Measurements from ENCODE around the gene OR2H2. TPM values are rescaled to one million over a fixed set of nuclear protein-coding genes. Genes with fewer than 3 reads are reported as not detected.

The OR2H2 gene
- polyA plus RNA-seq, 4 donors: 0.16 to 0.25 (median 0.21) TPM

DNA sequence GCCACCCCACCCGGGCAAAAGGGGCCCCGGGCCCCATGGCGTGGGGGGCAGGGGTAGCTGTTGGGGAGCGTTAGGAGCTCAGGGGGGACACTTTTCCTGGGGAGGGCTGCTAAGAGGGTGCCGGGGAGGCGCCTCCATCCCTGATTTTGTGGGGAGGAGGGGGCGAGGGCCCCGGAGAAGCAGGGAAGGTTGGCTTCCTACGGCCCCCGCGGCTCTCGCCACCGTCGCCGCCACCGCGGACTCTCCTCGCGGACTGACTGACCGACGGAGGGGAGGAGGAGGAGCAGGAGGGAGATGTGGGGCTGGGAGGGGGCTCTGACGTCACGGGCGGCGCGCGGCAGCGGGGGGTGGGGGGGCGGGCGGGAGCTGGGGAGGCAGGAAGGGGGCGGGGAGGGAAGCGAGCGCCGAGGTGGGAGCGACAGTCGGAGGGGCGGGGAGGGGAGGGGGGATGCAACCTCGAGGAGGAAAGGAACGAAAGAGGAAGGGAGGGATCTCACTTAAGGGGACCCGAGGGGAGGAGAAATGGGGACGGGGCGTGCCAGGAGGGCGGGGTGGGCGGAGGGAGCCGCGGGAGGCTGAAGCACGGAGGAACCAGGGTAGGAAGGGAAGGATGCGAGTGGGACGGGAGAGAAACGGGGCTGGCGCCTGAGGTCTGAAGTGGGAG lies 43.0 kb downstream of the OR2H2 start:
- DNase-seq (ENCODE audit: low read depth in 4 of 4, low spot score in 3 of 4): peak in 2 of 4 donors; percentile 46

DNA sequence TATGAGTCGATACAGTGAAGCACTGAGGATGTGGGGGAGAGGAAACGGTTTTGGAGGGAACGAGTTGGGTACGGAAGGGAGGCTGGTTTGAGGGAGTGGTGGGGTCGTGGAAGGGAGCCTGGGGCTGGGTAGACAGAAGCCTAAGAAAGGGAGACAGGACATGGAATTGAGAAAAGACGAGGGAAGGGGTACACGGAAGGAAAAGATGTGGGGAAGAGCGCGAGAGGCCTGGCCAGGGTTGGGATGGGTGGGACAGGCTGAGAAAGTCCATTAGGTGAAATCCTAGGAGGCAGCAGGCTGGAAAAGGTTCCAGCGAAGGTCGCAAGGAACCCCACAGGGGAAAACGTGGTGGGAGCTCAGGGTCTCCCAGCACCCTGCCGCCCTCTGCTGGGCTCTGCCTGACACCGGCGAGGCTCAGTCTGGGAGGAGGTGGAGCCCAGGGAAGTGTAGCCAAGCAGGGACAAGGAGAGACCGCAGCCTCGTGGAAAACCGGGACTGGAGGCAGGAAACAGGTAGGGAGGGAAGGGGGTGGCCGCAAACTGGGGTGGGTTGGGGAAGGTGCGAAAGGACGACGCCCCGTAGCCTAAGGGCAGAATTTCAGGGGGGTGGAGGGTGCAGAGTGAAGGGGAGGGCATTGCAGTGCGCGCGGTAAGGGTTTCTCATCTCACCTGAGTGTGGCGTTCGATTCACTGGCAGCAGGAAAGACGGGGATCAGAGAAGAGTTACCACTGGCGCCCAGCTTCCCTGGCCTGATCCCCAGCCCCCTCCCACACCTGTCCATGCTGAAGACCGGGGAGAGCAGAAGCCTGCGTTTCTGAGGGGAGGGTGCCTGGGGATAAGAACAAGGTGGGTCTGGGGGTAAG lies 43.7 kb downstream of the OR2H2 start:
- DNase-seq (ENCODE audit: low read depth in 4 of 4, low spot score in 3 of 4): peak in 3 of 4 donors; percentile 66 to 74 (median 72)

DNA sequence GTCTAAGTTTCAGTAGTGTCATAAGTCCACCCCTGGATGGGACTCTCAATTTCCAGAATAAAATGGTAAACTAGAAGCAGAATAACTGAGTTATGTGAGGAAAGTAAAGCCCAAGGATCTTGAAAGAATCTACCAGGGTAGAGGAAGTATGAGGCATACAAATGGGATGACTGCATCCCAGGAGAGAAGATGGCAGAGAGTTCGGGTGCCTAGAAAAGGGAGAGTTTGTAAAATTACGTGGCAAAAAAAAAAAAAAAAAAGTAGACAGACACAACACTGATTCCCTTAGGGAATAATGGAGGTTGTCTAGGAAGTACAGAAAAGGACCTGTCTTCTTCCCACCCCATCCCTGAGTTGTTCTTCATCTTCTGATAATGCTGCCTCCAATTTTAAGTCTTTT lies 44.6 kb downstream of the OR2H2 start:
- no peak for DNase-seq (ENCODE audit: low read depth in 4 of 4, low spot score in 3 of 4)

DNA sequence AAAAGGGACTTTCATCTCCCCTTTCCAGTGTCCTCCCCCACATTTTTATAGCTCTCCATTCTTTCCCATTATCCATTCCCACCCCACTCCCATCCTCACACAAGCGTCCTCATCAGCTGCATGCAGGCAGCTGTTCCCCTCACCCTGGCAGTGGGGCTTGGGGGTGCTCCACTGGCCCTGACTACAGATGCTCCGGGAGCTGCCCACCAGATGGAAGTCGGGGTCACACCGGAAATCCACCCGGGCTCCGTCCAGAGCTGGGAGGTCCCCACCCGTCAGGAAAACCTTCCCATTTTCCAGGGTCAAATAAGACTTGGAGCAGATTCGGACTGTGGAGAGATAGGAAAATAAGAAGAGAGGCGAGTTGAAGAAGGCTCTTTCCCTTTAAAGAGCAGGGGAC lies 45.4 kb downstream of the OR2H2 start:
- DNase-seq (ENCODE audit: low read depth in 4 of 4, low spot score in 3 of 4): no peak

DNA sequence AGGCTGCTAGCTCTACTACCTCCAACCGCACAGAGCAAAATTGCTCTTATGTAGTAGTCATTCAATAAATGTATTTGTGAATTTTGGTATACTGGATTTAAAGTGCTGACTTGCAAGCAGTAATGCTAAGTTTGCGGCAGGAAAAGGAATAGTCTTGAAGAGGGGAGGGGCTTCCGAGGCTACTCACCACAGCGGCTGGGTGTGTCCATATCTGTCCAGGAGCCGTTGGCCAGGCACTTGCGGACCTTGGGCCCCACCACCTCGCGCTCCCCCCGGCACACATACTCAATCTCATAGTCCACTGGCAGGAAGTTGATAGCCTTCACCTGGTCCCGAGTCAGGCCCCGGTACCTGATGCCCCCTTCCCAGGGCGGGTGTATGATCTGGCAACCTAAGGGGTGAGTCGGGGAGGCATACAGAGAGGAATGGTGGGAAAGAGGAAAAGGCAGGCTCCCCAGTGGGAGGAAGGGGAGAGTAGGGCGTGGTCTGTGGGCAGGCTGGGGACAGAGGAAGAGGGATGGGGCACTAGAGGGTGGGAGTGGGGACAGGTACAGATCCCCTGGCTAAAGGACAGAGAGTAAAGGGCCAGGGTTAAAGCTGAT lies 46.4 kb downstream of the OR2H2 start:
- DNase-seq (ENCODE audit: low read depth in 4 of 4, low spot score in 3 of 4): no peak

- DNase-seq (ENCODE audit: low read depth in 4 of 4, low spot score in 3 of 4): no peak
Measured at GRCh38 chr6:29631860-29632731, 47.2 kb downstream of the OR2H2 start.

GRCh38 chr6:29632789-29633533 lies 48.0 kb downstream of the OR2H2 start, which contains the start of gene GABBR1:
Gene GABBR1 (minus strand): TSS chr6:29633183. CDS start chr6:29632385, 798 bp downstream.
- DNase-seq (ENCODE audit: low read depth in 4 of 4, low spot score in 3 of 4): peak in 3 of 4 donors; percentile 72 to 84 (median 80)

GRCh38 chr6:29633534-29633905 lies 48.6 kb downstream of the OR2H2 start:
- DNase-seq (ENCODE audit: low read depth in 4 of 4, low spot score in 3 of 4): no peak

- no peak for DNase-seq (ENCODE audit: low read depth in 4 of 4, low spot score in 3 of 4)
Measured at GRCh38 chr6:29637247-29637646, 52.3 kb downstream of the OR2H2 start.

Other genes with a start within 250 kb of the OR2H2 start
- not detected for gene OR5V1, start 216.3 kb upstream of the OR2H2 start, polyA plus RNA-seq (ENCODE audit: insufficient read length in 4 of 4)
- not detected for gene OR12D3, start 209.8 kb upstream of the OR2H2 start, polyA plus RNA-seq (ENCODE audit: insufficient read length in 4 of 4)
- gene OR12D2, start 189.5 kb upstream of the OR2H2 start, polyA plus RNA-seq (ENCODE audit: insufficient read length in 4 of 4): not detected
- not detected for gene OR12D1, start 170.2 kb upstream of the OR2H2 start, polyA plus RNA-seq (ENCODE audit: insufficient read length in 4 of 4)
- gene OR10C1, start 145.8 kb upstream of the OR2H2 start, polyA plus RNA-seq (ENCODE audit: insufficient read length in 4 of 4): not detected
- gene OR11A1, start 128.1 kb upstream of the OR2H2 start, polyA plus RNA-seq (ENCODE audit: insufficient read length in 4 of 4): not detected
- not detected for gene OR2H1, start 128.0 kb upstream of the OR2H2 start, polyA plus RNA-seq (ENCODE audit: insufficient read length in 4 of 4)
- gene MAS1L, start 97.2 kb upstream of the OR2H2 start, polyA plus RNA-seq (ENCODE audit: insufficient read length in 4 of 4): not detected
- gene UBD, start 25.4 kb upstream of the OR2H2 start, polyA plus RNA-seq (ENCODE audit: insufficient read length in 4 of 4): 1 to 10 TPM in 1 of 4 donors, under 1 TPM in 3; 0.48 to 2.0 (median 0.74) TPM
- 100 to 1,000 TPM in 1 of 4 donors, 10 to 100 TPM in 3; 54.1 to 108 (median 81.6) TPM for gene GABBR1, start 48.1 kb downstream of the OR2H2 start, polyA plus RNA-seq (ENCODE audit: insufficient read length in 4 of 4)
- not detected for gene MOG, start 72.0 kb downstream of the OR2H2 start, polyA plus RNA-seq (ENCODE audit: insufficient read length in 4 of 4)
- gene ZFP57, start 96.0 kb downstream of the OR2H2 start, polyA plus RNA-seq (ENCODE audit: insufficient read length in 4 of 4): under 1 TPM in 2 of 4 donors, not detected in 2; 0.20 to 0.26 TPM
- gene HLA-F, start 138.3 kb downstream of the OR2H2 start, polyA plus RNA-seq (ENCODE audit: insufficient read length in 4 of 4): 1 to 10 TPM; 4.9 to 8.4 (median 5.9) TPM
- 10 to 100 TPM in 1 of 4 donors, 1 to 10 TPM in 2, under 1 TPM in 1; 0.57 to 10.5 (median 4.4) TPM for gene HLA-G, start 242.7 kb downstream of the OR2H2 start, polyA plus RNA-seq (ENCODE audit: insufficient read length in 4 of 4)

All from left renal pelvis (tissue), 4 donors.